Vagina (tissue), 2 donors: ENCODE measurements around the gene UCN.

Source experiments
- POLR2A ChIP-seq, 2 donors: fragments of 450-650 bp; IDR thresholded peaks; one replicate each; pipeline ENCODE4 v1.6.1; 2017; ENCODE audit warnings: antibody characterized with exemption in 2 of 2, mild to moderate bottlenecking in 2 of 2, moderate library complexity in 2 of 2
- TF ChIP-seq, protein P1 (sequence below), 3 experiments: fragments of 450-650 bp in 2 of 3; fragments of 200-600 bp in 1 of 3; sonication (generic) in 1 of 3; IDR thresholded peaks; one replicate each; pipeline ENCODE4 v1.5.1; 2017 to 2019; ENCODE audit warnings: antibody characterized with exemption in 3 of 3, mild to moderate bottlenecking in 2 of 3, moderate library complexity in 2 of 3

DNA sequence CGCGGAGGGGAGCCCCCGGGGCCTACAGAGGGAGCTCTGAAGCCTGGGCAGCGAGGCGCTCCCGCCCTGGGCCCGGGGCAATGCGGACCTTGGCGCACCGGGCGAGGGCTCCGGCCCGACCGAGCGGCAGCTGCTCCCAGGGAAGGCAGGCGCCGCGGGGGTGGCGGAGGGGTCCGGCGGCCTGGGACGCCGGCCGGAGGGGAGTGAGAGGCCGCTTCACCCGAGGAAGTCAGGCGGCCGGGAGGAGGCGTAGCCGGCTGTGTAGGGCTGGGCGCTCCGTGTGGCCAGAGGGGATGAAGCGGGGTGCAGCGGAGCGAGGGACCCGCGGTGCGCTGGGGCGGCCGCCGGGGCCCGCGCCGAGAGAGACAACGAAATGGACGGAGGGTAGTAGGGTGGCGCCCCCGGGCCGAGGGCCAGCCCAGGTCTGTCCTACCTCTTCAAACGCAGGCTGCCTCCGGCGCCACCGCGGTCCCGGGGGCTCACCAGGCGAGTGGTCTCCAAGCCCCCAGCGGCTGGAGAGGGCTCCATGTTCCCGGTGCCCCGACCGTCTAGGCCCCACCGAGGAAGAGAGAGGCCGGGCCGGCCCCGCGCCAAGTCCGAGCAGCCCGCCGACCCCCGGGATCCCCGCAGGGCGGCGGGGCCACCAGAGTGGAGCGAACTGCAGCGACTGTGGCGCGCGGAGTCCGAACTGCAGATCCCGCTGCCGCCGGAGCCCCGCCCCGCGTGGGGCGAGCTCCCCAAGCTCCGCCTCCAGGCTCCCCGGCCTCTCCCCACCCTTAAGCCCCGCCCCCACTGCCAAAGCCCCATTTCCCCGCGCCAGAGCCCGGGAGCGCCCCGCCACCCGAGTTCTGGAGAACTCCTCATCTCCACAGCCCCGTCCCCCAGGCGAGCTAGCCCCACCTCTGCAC is 45.6 kb downstream of the UCN start, which contains the start of gene SLC30A3:
- TF ChIP-seq, protein P1, sequence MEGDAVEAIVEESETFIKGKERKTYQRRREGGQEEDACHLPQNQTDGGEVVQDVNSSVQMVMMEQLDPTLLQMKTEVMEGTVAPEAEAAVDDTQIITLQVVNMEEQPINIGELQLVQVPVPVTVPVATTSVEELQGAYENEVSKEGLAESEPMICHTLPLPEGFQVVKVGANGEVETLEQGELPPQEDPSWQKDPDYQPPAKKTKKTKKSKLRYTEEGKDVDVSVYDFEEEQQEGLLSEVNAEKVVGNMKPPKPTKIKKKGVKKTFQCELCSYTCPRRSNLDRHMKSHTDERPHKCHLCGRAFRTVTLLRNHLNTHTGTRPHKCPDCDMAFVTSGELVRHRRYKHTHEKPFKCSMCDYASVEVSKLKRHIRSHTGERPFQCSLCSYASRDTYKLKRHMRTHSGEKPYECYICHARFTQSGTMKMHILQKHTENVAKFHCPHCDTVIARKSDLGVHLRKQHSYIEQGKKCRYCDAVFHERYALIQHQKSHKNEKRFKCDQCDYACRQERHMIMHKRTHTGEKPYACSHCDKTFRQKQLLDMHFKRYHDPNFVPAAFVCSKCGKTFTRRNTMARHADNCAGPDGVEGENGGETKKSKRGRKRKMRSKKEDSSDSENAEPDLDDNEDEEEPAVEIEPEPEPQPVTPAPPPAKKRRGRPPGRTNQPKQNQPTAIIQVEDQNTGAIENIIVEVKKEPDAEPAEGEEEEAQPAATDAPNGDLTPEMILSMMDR (IDR thresholded peaks at IDR 0.05): no peak
- no peak for TF ChIP-seq POLR2A (IDR thresholded peaks at IDR 0.05)
